Neuron (in vitro differentiated cells): ENCODE measurements around the gene PSD2.

Experiments
- H2AFZ ChIP-seq: one replicate; pipeline ENCODE4 v1.6.1; 2013; ENCODE audit warnings: low read depth, mild to moderate bottlenecking, inconsistent platforms, low read length, moderate library complexity
- H3K27me3 ChIP-seq: one replicate; pipeline ENCODE4 v1.6.1; 2013; ENCODE audit warnings: low read length; ENCODE audit not compliant: insufficient read depth
- H3K36me3 ChIP-seq: one replicate; pipeline ENCODE4 v1.6.1; 2013; ENCODE audit warnings: low read length; ENCODE audit not compliant: insufficient read depth
- H3K4me1 ChIP-seq: one replicate; pipeline ENCODE4 v1.6.1; 2013; ENCODE audit warnings: low read length; ENCODE audit not compliant: insufficient read depth
- H3K4me3 ChIP-seq: 2 replicates; pipeline ENCODE4 v1.5.1; 2013; ENCODE audit warnings: mild to moderate bottlenecking, low read length, moderate library complexity
- H3K9me3 ChIP-seq: one replicate; pipeline ENCODE4 v1.6.1; 2013; ENCODE audit warnings: low read length

Gene PSD2

DNA sequence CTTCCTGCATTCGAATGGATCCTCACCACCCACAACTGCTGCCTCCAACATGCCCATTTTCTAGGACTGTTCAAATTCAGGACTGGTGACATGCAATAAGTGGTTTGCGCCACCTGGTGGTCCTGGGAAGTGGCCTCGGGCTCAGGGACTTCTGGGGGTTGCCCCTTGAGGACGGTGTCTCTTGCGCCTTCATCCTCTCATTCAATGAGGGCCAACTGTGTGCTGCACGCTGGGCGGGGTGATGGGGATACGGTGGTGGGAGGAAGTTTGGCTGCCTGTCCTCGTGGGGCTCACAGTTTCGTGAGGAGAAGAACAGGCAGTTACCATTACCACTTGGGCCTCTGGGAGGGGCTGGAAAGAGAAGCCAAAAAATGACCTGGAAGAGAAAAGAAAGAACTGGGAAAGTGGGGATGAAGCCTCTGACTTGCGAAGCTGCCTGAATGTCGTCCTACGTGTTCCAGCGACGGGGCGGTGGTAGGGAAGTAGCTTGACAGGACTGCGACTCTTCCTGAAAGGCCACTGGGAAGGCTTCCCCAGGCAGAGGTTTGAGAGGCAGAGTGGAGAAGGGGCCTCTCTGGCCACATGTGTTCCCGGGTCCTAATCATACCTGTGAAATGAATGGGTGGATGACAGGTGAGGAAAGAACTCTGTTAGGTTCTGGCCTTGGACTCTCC, 49.0 kb downstream of the PSD2 start:
- H3K9me3 ChIP-seq, result no peaks in the 10 kb centered on the region
- H3K4me1 ChIP-seq, result no peaks in the 10 kb centered on the region
- no peaks in the 10 kb centered on the region for H3K36me3 ChIP-seq
- no peak overlapping the region for H2AFZ ChIP-seq
- no peak overlapping the region for H3K4me3 ChIP-seq
- peaks cover 32% of the 10 kb centered on the region for H3K27me3 ChIP-seq

GRCh38 chr5:139845846-139846681, 50.5 kb downstream of the PSD2 start:
- Histone ChIP-seq H3K4me3 (no peak overlapping the region), H3K9me3 (no peaks in the 10 kb centered on the region), H3K4me1 (no peaks in the 10 kb centered on the region), H3K36me3 (no peaks in the 10 kb centered on the region), H2AFZ (no peak overlapping the region), H3K27me3 (peaks cover 44% of the 10 kb centered on the region)

GRCh38 chr5:139847091-139847490, 51.5 kb downstream of the PSD2 start:
- Histone ChIP-seq H3K4me3 (no peak overlapping the region), H3K9me3 (no peaks in the 10 kb centered on the region), H2AFZ (no peak overlapping the region), H3K27me3 (peaks cover 43% of the 10 kb centered on the region), H3K36me3 (no peaks in the 10 kb centered on the region), H3K4me1 (no peaks in the 10 kb centered on the region)

- Histone ChIP-seq H3K27me3 (peaks cover 38% of the 10 kb centered on the region), H3K4me1 (no peaks in the 10 kb centered on the region), H2AFZ (no peak overlapping the region), H3K9me3 (no peaks in the 10 kb centered on the region), H3K4me3 (peak overlapping the region; percentile 37), H3K36me3 (no peaks in the 10 kb centered on the region)
Measured at GRCh38 chr5:139847790-139848507, 52.3 kb downstream of the PSD2 start.

DNA sequence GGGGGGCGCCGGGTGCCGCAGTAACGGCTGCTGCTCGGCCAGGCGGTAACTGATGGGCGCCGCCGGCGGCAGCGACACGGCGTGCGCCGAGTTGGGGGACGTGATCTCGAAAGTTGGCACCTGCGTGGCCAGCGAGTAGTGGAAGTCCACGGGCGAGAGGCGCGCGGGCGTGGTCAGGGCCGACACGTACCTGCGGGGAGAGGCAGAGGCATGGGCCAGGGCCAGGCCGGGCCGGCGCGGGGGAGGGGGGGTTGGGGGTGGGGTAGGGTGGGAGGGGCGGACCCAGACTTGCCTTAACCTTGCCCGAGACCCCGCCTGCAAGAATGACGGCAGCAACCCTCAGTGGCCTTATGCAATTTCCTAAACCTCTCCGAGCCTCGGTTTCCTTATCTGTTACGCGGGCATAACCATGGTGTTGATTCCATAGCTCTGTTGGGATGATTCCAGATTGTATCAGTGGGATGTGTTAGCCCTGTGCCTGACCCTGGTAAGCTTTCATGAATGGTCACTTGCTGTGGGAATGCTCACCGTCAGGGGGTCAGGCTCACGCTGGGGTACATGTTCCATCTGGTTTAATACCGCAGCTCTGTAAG, 53.0 kb downstream of the PSD2 start:
- H3K4me1 ChIP-seq, result no peaks in the 10 kb centered on the region
- peaks cover 42% of the 10 kb centered on the region for H3K27me3 ChIP-seq

GRCh38 chr5:139849501-139849900, 53.9 kb downstream of the PSD2 start:
- Histone ChIP-seq H3K4me3 (no peak overlapping the region), H2AFZ (no peak overlapping the region), H3K27me3 (peaks cover 47% of the 10 kb centered on the region), H3K36me3 (no peaks in the 10 kb centered on the region), H3K4me1 (no peaks in the 10 kb centered on the region), H3K9me3 (no peaks in the 10 kb centered on the region)

More for the DNA sequence above, 53.0 kb downstream of the PSD2 start:
- H2AFZ ChIP-seq, result no peak overlapping the region
- H3K36me3 ChIP-seq, result no peaks in the 10 kb centered on the region
- no peaks in the 10 kb centered on the region for H3K9me3 ChIP-seq
- peak overlapping the region; percentile 37 for H3K4me3 ChIP-seq

DNA sequence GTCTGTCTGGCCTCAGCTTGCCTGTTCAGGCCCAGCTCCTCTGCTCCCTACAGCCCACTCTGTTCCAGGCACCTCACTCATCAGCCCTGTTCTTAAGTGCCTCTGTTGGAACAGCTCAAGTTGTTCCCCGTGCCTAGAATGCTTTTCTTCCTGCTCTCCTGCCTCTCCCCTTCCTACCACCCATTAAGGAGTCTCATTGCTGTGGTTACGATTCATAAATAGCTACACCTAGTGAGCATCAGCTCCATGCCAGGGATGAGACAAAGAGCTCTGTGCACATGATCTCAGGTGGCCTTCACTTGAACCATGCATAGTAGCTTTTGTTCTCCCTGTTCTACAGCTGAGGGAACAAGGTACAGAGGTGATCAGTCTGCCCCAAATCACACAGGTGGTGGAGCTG, 54.3 kb downstream of the PSD2 start:
- no peak overlapping the region for H3K4me3 ChIP-seq
- H2AFZ ChIP-seq, result no peak overlapping the region
- H3K4me1 ChIP-seq, result no peaks in the 10 kb centered on the region
- H3K9me3 ChIP-seq, result no peaks in the 10 kb centered on the region
- H3K36me3 ChIP-seq, result no peaks in the 10 kb centered on the region
- peaks cover 52% of the 10 kb centered on the region for H3K27me3 ChIP-seq

DNA sequence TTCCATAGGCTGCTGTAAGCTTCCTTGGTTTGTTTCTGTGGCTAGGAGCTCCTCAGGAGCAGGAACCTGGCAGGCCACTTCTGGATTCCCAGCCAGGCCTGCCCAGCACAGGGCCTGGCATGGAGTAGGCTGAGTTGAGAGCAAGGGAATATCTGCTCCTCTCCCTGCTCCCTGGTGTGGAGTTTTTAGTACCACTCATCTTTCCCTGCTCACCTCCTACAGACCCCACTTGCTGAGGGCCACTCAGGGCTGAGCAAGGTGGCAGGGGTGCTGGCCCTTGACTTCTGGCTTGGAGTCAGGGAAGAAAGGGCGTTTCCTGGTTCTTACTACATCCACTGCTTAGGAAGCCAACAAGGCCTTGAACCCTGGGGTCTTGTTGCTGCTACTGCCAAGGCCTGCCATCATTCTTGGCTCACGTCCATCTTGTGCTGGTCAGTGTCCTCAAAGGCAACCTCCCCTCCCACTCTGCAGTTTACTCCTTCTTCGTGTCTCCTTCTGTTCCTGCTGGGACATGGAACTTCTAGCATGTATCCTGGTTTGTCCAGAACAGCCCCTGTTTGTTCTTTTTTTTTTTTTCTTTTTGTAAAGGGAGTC, 54.9 kb downstream of the PSD2 start:
- no peaks in the 10 kb centered on the region for H3K36me3 ChIP-seq
- H3K4me3 ChIP-seq, result no peak overlapping the region
- no peaks in the 10 kb centered on the region for H3K9me3 ChIP-seq
- H2AFZ ChIP-seq, result no peak overlapping the region
- peaks cover 55% of the 10 kb centered on the region for H3K27me3 ChIP-seq
- no peaks in the 10 kb centered on the region for H3K4me1 ChIP-seq

DNA sequence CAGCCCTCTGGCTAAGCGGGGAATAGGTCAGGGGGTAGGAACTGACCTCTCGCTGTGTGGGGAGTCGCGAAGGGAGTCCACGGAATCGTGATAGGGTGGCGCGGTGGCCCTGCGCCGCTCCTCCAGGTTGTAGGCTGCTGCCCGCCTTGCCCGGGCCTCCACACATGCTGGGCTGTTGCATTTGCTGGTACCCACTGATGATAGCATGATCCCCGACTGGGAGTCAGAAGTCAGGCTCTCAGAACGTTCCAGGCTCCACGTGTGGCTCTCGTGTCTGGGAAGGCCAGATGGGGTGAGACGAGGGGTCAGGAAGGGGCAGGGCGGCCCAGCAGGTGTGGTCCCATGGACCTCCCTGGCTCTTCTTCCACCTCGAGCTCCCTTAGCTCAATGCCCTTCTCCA, 56.0 kb downstream of the PSD2 start:
- Histone ChIP-seq H3K27me3 (peaks cover 55% of the 10 kb centered on the region), H3K4me3 (no peak overlapping the region), H3K9me3 (no peaks in the 10 kb centered on the region), H2AFZ (no peak overlapping the region), H3K36me3 (no peaks in the 10 kb centered on the region), H3K4me1 (no peaks in the 10 kb centered on the region)

- Histone ChIP-seq H3K4me3 (no peak overlapping the region), H3K9me3 (no peaks in the 10 kb centered on the region), H3K36me3 (no peaks in the 10 kb centered on the region), H2AFZ (no peak overlapping the region), H3K27me3 (peaks cover 60% of the 10 kb centered on the region), H3K4me1 (no peaks in the 10 kb centered on the region)
Measured at GRCh38 chr5:139852696-139853095, 57.1 kb downstream of the PSD2 start.

- Histone ChIP-seq H3K9me3 (no peaks in the 10 kb centered on the region), H3K4me3 (no peak overlapping the region), H3K4me1 (no peaks in the 10 kb centered on the region), H3K36me3 (no peaks in the 10 kb centered on the region), H3K27me3 (peaks cover 60% of the 10 kb centered on the region), H2AFZ (no peak overlapping the region)
Measured at GRCh38 chr5:139854029-139854605, 58.5 kb downstream of the PSD2 start.

GRCh38 chr5:139854953-139855352, 59.3 kb downstream of the PSD2 start:
- H3K27me3 ChIP-seq, result peaks cover 52% of the 10 kb centered on the region
- no peaks in the 10 kb centered on the region for H3K36me3 ChIP-seq
- no peaks in the 10 kb centered on the region for H3K9me3 ChIP-seq
- H2AFZ ChIP-seq, result no peak overlapping the region
- H3K4me1 ChIP-seq, result no peaks in the 10 kb centered on the region
- H3K4me3 ChIP-seq, result no peak overlapping the region
